ENCODE results near the gene NPHP4.

GRCh38 chr1:6035719-6036118 lies 43.5 kb upstream of the NPHP4 start:
- TF ChIP-seq CTCF (conservative IDR thresholded peaks at IDR 0.05; ENCODE audit: low read length) (no peak), EZH2phosphoT487 (IDR thresholded peaks at IDR 0.05; ENCODE audit: borderline replicate concordance, low read depth, low read length) (no peak)
